EH (cell line): ENCODE data around the gene ATP8B4.
A peak's percentile ranks its signal among the peaks of the same experiment; 100 is the strongest.

ENCODE experiments used
- DNase-seq: peaks from one replicate; pipeline ENCODE4 v3.0.0-alpha.2; 2015; ENCODE audit warnings: low read depth

The ATP8B4 gene

DNA sequence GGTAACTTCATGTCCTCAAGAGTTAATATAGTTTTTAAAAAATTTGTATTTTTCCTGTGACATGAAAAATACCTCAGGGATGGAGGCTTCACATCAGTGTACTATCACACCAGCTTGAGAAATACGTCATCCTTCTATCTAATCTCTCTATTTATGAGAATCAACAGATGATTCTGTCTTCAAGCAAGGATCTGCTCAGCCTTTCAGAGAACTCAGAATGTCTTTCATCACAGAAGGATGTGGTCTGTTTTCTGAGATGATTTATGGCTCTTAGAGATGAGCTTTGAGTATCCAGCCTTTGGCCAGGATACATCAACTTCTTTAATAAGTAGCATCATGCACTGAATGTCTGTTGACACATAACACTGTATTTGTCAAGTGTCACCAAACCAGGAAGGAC, 304.3 kb downstream of the ATP8B4 start:
- DNase-seq: peak; percentile 36

DNA sequence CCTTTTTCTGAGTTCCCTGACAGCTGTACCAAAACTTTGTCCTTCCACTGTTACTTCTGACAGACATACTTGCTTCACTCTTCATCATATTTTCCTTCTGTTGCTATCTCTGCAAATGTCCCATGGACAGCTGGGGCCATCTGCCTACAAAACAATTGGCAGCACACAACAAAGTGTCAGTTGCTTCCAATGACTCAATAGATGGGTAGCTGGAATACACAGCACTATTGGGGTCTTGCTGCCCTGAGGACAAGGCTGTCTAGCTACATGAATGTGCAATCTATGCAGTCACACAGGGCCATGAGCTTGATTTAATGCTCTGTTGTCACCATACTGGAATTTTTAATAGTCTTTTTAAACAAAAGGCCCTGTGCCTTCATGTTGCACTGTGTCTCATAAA, 305.4 kb downstream of the ATP8B4 start:
- no peak for DNase-seq

DNA sequence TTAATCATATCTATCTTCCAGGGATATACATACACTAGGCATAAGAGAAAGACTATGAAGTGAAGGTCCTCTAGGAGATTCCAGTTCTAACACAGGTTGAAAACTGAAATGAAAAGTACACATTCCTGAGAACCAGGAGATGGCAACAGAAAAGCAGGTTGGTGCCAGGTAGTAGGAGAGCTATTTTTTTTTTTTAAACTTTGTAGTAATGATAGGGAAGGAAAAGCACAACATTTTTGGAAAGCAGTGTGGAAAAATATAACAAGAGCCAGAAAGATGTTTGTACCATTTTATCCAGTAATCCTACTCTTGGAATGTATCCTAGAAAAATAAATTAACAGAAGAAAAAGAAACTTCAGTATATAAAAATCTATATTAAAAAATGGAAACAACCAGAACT, 308.3 kb downstream of the ATP8B4 start:
- no peak for DNase-seq

DNA sequence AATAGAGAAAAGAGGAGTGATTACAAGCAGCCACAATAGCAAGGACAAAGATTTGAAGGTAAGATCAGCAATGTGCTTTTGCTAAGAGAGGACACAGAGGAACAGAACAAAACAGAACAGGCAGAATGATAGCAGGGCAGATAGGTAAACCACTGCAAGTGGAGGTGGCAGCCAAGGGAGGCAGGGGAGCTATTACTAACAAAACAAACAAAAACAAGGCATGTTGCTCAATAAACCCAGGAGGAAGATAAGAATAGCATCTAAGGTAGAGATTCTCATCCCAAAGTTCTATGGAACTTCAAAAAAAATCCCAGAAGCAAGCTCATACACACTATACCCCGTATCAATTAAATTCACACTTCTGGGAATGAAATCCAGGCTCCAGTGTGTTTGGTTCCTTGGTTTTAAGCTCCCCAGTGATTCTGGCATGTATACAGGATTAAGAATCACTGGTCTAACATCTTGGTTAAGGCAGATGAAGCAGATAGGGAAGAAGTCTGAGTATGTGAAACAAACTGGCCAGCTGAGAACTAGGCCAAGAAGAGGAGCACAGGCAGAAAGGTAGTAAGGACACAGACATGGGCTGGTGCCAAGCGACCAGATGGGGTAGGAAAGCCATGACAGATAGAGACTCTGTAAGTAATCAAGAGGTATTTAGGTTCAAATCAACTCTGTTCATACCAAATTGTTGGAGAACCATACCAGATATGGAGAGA, 309.0 kb downstream of the ATP8B4 start:
- no peak for DNase-seq

DNA sequence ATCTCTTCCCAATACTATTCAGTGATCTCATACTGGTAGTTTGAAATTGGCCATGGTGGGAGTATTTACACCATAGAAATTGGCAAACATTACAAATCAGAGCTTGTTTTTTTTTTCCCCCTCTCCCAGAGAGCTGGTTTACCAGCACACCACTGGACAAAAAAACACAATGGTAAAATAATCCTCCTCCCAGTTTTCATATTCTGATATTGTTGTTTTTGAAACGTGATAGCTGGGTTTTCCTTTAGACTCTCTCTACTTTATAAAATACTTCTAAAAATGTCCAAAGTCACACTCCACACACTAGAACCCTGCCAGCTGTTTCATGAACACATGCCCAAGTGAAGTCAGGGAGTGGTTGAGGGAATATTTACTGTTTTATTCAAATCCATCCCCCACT, 310.7 kb downstream of the ATP8B4 start:
- no peak for DNase-seq
